Suprapubic skin (tissue), 4 donors: ENCODE results near the gene ERC2.

Source experiments
- CTCF ChIP-seq, 2 donors: fragments of 200-600 bp in 1 of 2; fragments of 450-650 bp in 1 of 2; sonication (generic) in 1 of 2; IDR thresholded peaks; one replicate each; pipeline ENCODE4 v1.5.1; 2016 to 2019; ENCODE audit warnings: antibody characterized with exemption in 2 of 2, mild to moderate bottlenecking in 1 of 2, moderate library complexity in 1 of 2
- POLR2A ChIP-seq, 2 donors: fragments of 450-650 bp; IDR thresholded peaks; one replicate each; pipeline ENCODE4 v1.6.1; 2017; ENCODE audit warnings: antibody characterized with exemption in 2 of 2, mild to moderate bottlenecking in 2 of 2, moderate library complexity in 2 of 2
- POLR2AphosphoS5 ChIP-seq, 3 donors: sonication (generic); formaldehyde crosslinking; IDR thresholded peaks; one replicate each; pipeline ENCODE4 v1.6.1; 2017; ENCODE audit warnings: antibody characterized with exemption in 3 of 3

- TF ChIP-seq POLR2A (IDR thresholded peaks at IDR 0.05) (no peak), CTCF (IDR thresholded peaks at IDR 0.05) (no peak), POLR2AphosphoS5 (IDR thresholded peaks at IDR 0.05) (no peak)
Measured at GRCh38 chr3:56061279-56061626, 407.0 kb downstream of the ERC2 start.
